ENCODE data around the gene MAP2.
"Not testable (repeated sequence)": the region's sequence is repeated elsewhere in the genome, so short reads cannot be mapped to it uniquely, and the experiment has no call there.

The MAP2 gene

DNA sequence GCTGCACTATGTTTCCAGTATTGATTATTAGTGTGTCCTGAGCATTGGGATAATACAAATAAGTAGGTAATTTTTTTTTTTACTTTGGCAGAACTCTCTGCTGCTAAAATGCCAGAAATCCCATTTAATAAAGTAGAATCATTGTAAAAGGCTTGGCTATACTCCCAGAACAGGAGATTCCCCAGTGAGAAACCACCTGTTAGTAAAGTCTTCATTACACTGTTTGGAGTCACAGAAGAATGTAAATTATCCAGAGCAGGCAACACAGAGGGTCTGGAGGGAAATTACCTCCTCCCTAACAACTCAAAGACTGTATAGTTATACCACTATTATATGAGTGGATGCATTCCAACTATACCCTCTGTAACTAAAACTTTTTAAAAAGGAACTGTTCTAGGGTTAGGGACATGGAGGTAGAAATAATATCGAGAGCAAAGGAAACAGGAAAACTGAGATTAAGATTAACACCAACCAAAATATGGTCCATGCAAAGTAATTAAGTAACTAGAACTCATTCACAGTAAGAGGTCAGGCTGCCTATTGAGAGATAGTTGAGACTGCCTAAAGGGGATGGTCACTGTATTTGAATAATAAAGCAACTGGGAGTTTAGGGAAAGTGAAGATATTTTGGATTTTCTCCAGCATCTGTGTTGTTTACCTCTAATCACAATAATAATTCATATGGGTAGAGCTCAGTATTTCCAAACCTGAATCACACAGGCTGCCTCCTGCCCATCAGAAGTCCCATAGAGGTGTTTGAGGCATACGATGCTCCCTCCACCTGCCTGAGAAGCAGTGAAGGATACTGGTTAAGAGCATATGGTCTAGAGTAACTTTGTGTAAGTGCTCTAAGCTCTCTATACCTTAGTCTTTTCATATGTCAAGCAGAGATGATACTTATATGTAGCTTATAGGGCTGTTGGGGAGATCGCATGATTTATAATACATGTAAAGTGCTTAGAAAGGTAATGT, 34.4 kb downstream of the MAP2 start:
- Mint-ChIP-seq H3K27me3 (no peaks in the 10 kb centered on the region), H3K9me3 (no peaks in the 10 kb centered on the region), H3K36me3 (no peaks in the 10 kb centered on the region), H3K4me3 (no peak overlapping the region), H3K27ac (no peak overlapping the region), H3K4me1 (no peaks in the 10 kb centered on the region)

DNA sequence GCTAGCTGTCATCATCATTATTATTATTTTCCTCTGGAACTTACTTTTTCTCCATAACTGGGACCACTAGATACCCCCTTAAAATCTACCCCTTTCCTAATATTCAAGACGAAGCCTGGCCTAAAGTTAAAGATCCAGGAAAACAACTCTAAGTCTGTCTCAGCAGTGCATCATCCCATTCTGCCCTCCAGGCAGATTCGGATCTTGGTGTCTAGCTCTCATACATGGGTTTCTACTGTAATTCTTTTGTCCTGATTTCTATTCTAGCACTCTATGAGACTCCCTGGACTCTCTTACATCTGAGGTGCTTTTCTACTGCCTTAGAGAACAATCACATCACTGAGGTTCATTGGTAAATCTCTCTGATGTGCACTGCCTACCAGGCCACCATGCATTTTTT, 35.5 kb downstream of the MAP2 start:
- Mint-ChIP-seq H3K36me3 (no peaks in the 10 kb centered on the region), H3K9me3 (no peaks in the 10 kb centered on the region)

DNA sequence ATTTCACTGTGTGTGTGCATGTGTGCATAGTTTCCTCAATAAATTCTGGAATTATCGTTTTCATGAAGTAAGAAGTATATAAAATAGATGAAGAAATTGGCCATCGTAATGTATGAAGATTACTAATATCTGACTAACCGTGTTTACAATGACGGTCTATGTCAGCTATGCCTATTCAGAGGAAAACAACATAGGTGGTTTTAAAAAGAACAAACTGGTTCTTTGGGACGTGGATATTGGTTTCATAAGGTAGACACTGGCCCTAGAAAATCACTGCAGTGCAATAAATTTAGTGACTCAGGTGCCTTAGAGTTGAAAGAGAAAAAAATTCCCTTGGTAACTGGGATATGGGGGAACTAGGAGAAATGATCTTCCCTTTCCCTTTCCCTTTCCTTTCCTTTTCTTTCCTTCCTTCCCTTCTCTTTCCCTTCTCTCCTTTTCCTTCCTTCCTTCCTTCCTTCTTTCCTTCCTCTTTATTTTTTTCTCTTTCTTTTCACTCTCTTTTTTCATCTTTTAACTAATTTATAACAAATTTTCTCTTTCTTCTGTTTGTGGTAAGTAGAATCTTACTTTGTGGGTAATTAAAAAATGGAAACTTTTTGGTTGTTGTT, 36.4 kb downstream of the MAP2 start:
- Mint-ChIP-seq H3K27me3 (no peaks in the 10 kb centered on the region), H3K4me1 (no peaks in the 10 kb centered on the region), H3K27ac (no peak overlapping the region), H3K9me3 (no peaks in the 10 kb centered on the region), H3K36me3 (no peaks in the 10 kb centered on the region), H3K4me3 (no peak overlapping the region)

More for the DNA sequence above, 35.5 kb downstream of the MAP2 start:
- H3K27me3 Mint-ChIP-seq, result no peaks in the 10 kb centered on the region
- H3K4me1 Mint-ChIP-seq, result no peaks in the 10 kb centered on the region
- no peak overlapping the region for H3K4me3 Mint-ChIP-seq
- no peak overlapping the region for H3K27ac Mint-ChIP-seq

DNA sequence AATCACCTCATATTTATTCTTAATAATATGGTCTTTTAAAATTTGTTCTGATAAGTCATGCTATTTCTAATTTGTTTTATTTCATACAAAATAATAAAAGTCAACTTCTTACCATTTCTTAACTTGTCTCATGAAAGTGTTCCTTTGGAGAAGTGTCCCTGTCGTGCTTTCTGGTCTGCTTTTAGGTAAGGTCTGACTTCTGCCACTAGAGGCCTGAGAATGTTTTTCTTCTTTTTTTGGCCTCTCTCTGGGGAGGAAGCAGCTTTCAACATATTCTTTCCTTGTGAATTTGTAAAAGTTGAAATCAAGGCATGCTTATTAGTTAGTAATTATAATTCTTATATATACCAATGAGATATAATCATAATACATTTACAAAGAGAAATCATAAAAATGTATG, 39.4 kb downstream of the MAP2 start:
- H3K4me1 Mint-ChIP-seq, result no peaks in the 10 kb centered on the region
- no peak overlapping the region for H3K4me3 Mint-ChIP-seq
- no peaks in the 10 kb centered on the region for H3K27me3 Mint-ChIP-seq
- H3K9me3 Mint-ChIP-seq, result no peaks in the 10 kb centered on the region
- no peak overlapping the region for H3K27ac Mint-ChIP-seq
- no peaks in the 10 kb centered on the region for H3K36me3 Mint-ChIP-seq

DNA sequence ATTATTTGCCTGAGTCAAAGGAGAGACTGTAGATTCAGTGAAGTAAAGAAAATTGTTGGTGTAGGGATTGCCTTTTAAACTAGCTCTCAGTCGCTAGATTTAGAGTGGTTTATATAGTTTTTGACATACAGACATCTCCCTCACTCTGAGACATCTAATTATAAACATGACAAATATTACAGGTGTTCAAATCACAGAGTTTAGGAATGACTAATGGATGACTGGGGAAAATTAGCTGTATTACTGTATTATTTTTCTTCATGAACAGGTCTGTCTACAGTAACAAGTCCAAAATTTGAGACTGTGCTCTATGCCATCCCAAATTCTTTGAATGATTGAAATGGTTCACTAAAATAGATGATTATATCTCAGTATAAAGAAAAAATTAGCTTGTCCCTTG, 40.0 kb downstream of the MAP2 start:
- no peaks in the 10 kb centered on the region for H3K4me1 Mint-ChIP-seq
- no peaks in the 10 kb centered on the region for H3K27me3 Mint-ChIP-seq
- no peak overlapping the region for H3K4me3 Mint-ChIP-seq
- H3K27ac Mint-ChIP-seq, result no peak overlapping the region
- H3K9me3 Mint-ChIP-seq, result no peaks in the 10 kb centered on the region
- no peaks in the 10 kb centered on the region for H3K36me3 Mint-ChIP-seq

DNA sequence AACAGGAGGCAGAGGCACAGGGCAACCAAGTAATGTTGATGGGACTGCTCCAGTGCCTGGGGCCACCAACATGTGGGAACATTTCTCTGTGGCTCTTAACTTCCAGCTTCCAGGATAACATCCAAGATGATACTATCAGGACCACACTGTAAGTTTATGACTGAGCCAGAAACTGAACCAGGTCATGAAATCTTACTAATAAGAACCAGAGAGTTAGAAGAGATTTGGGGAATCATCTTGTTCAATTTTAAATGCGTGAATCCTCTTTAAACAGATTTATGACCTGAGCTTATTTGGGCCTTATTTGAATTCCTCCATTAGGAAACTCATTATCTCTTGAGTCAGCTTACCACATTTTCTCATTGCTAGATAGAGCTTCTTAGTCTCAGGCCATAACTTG, 45.0 kb downstream of the MAP2 start:
- Mint-ChIP-seq H3K9me3 (no peaks in the 10 kb centered on the region), H3K36me3 (no peaks in the 10 kb centered on the region), H3K4me3 (no peak overlapping the region), H3K27ac (no peak overlapping the region), H3K4me1 (no peaks in the 10 kb centered on the region), H3K27me3 (no peaks in the 10 kb centered on the region)

DNA sequence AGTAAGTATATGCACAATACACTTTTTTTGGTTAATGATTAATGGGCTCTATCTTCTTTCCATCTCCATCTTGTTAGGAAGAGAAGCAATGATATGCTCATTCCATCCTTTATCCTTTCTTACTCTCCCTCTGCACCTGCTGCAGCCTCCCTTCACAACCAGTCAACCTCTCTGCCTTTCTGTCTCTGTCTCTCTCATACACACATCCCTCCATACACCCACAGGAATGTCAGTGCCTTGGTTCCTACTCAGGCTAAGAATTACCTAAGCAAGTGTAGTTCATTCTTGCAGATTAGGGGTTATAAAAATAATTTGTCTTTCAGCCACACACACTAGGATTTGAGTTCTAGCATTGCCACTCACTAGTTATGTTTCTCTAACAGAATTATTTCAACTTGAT, 45.6 kb downstream of the MAP2 start:
- no peaks in the 10 kb centered on the region for H3K4me1 Mint-ChIP-seq
- H3K27me3 Mint-ChIP-seq, result no peaks in the 10 kb centered on the region
- no peak overlapping the region for H3K27ac Mint-ChIP-seq
- no peaks in the 10 kb centered on the region for H3K9me3 Mint-ChIP-seq
- no peak overlapping the region for H3K4me3 Mint-ChIP-seq
- no peaks in the 10 kb centered on the region for H3K36me3 Mint-ChIP-seq

DNA sequence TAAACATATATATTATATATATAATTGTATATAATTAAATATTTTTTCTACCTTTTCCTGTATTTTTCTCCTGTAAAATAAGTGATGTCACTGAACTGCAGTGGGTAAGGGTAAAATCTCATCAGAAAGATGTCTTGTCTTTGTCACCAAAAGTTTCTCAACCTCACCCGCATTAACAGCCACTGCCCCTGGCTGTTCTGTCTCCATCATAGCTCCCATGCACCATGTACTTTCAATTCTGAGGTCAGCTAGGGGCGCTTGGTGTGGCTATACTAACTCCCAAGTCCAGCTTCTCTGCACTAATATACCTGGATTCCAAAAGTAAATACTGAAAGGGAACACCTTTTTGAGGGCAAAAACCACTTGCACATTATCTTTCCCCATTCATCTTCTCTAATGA, 46.6 kb downstream of the MAP2 start:
- H3K4me3 Mint-ChIP-seq, result no peak overlapping the region
- no peaks in the 10 kb centered on the region for H3K27me3 Mint-ChIP-seq
- no peaks in the 10 kb centered on the region for H3K4me1 Mint-ChIP-seq

DNA sequence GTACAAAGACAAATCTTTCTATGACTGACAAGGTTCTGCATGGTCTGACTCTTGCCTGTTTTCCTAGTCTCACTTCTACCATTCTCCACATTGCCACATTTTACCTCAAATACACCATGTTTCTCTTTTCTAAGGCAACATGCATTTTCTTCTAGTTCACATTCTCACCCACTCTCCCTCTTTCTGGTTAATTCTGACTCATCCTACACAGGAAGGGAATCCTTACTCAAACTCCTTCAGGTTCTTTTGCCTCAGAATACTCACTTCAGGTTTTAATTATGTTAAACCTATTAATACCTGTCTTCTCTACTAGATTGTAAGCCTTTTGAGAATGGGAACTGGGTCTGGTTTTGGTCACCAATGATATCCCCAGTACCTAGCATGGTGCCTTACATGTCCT, 47.2 kb downstream of the MAP2 start:
- Mint-ChIP-seq H3K36me3 (no peaks in the 10 kb centered on the region), H3K27ac (no peak overlapping the region), H3K4me3 (no peak overlapping the region), H3K4me1 (no peaks in the 10 kb centered on the region), H3K27me3 (no peaks in the 10 kb centered on the region), H3K9me3 (no peaks in the 10 kb centered on the region)

More for the DNA sequence above, 46.6 kb downstream of the MAP2 start:
- Mint-ChIP-seq H3K9me3 (no peaks in the 10 kb centered on the region), H3K27ac (no peak overlapping the region), H3K36me3 (no peaks in the 10 kb centered on the region)

DNA sequence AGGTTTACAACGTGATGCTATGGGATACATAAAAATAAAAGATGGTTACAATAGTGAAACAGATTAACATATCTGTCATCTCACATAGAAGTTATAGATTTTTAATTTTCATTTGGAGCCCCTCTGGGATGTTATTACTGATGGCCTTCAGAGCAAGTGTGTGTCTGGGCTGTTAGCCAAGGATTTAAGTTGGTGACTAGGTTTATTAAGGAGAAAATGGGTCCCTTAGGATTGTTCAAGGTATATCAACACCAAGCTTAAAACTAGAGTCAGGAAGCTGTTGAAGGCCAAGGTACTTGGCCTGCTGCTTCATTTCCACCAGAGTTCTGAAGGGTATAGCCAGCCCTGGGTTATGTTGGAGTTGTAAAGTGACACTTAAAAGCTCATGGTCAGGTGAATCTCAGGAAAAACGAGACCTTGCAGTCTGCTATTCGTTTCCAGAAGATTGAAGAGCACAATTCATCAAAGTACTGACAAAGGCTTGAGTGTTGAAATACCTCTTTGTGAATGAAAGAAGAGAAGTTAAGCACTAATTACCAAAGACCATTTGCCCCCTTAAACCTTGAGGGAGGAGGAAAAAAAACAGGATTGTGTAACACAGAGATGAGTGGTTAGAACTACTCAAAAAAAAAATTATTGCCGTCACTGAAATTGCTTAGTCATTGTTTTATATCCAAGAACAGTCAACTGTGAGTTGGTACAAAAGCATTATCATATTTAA, 48.4 kb downstream of the MAP2 start:
- no peaks in the 10 kb centered on the region for H3K4me1 Mint-ChIP-seq
- H3K9me3 Mint-ChIP-seq, result no peaks in the 10 kb centered on the region
- H3K36me3 Mint-ChIP-seq, result no peaks in the 10 kb centered on the region
- H3K27ac Mint-ChIP-seq, result no peak overlapping the region
- H3K4me3 Mint-ChIP-seq, result no peak overlapping the region
- H3K27me3 Mint-ChIP-seq, result no peaks in the 10 kb centered on the region

DNA sequence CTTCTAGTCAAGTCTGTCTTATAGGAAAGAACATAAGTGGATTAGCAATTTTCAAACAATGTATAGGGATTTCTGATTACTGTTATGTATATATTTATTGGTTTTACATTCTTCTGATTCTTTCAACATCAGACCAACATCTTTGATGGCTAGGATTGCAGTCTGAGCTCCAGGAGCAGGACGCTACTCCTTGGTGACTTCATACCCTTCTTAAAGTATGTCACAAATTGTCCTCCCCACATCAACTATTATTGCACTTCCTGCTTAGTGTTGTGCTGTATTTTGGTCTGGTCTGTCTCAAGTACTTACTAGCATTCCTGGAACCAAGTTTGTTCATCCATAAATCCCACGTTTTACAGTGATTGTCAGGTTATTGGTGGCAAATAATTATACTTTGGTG, 49.0 kb downstream of the MAP2 start:
- no peaks in the 10 kb centered on the region for H3K9me3 Mint-ChIP-seq
- no peaks in the 10 kb centered on the region for H3K36me3 Mint-ChIP-seq
- no peaks in the 10 kb centered on the region for H3K27me3 Mint-ChIP-seq
- no peaks in the 10 kb centered on the region for H3K4me1 Mint-ChIP-seq
- no peak overlapping the region for H3K4me3 Mint-ChIP-seq
- no peak overlapping the region for H3K27ac Mint-ChIP-seq

DNA sequence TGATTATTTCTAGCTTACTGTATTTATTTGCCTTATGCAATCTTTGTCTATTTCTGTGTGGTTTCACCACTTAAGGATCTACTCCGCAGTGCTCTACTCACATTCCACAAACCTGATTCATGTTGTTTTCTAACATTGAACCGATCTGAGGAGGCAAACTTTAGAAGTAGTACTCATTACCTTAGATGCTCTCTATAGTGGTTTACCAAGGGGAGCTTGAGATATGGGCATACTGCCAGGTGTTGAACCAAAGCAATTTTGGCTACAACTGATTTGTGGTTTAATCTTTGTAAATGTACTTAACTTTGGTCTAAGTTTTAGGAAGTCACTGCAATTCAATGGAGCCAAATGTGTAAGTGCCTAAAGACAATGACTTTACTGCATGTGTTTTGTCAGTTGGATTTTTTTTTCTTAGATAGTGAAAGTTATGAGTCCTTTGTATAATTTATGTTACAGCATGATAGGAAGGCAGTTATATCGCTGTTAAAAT, 50.1 kb downstream of the MAP2 start:
- H3K36me3 Mint-ChIP-seq, result no peaks in the 10 kb centered on the region
- H3K4me3 Mint-ChIP-seq, result no peak overlapping the region
- H3K27me3 Mint-ChIP-seq, result no peaks in the 10 kb centered on the region
- no peaks in the 10 kb centered on the region for H3K4me1 Mint-ChIP-seq
- H3K27ac Mint-ChIP-seq, result no peak overlapping the region
- no peaks in the 10 kb centered on the region for H3K9me3 Mint-ChIP-seq

DNA sequence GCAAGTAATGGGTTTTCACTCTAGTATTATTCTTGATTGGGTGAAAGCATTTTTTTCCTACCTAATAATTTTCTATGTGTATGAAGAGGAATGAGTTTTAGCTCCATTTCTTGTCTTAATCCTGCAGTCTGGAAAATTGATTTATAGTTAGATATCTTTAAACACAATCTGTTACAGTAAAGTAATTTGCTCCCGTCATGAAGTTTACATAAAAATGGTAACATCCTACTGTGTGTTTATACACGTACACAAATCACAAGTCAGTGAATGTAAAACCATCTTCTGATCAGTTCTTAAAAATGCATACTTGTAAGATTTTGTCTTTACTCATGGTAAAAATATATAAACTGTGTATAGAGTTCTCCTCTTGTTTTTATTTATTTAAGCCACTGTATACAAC, 51.1 kb downstream of the MAP2 start:
- no peaks in the 10 kb centered on the region for H3K4me1 Mint-ChIP-seq
- H3K9me3 Mint-ChIP-seq, result no peaks in the 10 kb centered on the region
- no peak overlapping the region for H3K27ac Mint-ChIP-seq
- no peak overlapping the region for H3K4me3 Mint-ChIP-seq
- H3K27me3 Mint-ChIP-seq, result peaks cover 2% of the 10 kb centered on the region
- H3K36me3 Mint-ChIP-seq, result no peaks in the 10 kb centered on the region

DNA sequence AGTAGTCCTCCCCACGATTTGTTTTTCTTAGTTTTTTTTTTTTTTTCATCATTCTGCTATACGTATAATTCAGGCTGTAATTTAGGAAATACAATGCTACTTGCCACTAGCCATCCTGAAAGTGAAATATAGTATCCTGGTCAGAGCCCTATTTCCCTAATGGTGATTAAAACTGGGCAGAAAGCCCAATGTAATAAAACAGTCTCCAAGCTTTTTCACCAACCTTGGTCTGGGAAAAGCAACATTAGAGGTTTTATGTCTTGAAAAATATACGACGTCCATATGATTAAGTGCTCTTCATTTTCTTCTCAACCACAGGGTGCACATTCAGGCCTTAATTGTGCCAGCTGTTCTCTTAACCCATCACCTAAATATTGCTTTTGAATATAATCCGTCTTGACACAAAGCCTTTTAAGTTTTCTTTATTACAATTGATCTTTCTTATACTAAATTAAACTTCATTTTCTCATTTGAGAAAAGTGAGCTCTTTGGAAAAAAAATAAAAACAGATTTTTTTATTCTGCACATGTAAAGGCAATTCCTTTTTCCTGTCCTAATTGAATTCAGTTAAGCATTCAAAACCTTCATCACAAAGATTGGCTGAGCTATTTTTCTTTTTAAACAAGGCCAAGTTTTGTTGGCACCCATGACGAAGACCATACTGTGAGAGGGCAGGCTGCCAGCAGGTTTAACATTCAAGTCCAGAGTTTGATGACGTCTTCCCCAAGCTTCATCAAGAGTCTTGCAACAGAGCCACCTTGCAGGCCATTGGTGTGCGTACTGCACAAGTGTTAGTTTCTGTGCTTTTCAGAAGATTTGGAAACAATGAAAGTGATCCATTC, 52.7 kb downstream of the MAP2 start:
- no peaks in the 10 kb centered on the region for H3K9me3 Mint-ChIP-seq

DNA sequence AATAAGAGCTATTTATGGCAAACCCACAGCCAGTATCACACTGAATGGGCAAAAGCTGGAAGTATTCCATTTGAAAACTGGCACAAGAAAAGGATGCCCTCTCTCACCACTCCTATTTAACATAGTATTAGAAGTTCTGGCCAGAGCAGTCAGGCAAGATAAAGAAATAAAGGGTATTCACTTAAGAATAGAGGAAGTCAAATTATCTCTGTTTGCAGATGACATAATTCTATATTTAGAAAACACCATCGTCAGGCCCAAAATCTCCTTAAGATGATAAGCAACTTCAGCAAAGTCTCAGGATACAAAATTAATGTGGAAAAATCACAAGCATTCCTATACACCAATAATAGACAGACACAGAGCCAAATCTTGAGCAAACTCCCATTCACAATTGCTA, 68.4 kb downstream of the MAP2 start:
- not testable (repeated sequence) for H3K27me3 Mint-ChIP-seq, H3K4me1 Mint-ChIP-seq, H3K4me3 Mint-ChIP-seq, H3K27ac Mint-ChIP-seq, H3K36me3 Mint-ChIP-seq
- H3K9me3 Mint-ChIP-seq, result peaks cover 14% of the 10 kb centered on the region

More for the DNA sequence above, 52.7 kb downstream of the MAP2 start:
- no peaks in the 10 kb centered on the region for H3K4me1 Mint-ChIP-seq
- no peaks in the 10 kb centered on the region for H3K36me3 Mint-ChIP-seq
- no peak overlapping the region for H3K4me3 Mint-ChIP-seq
- H3K27ac Mint-ChIP-seq, result no peak overlapping the region
- H3K27me3 Mint-ChIP-seq, result peaks cover 2% of the 10 kb centered on the region
